PC-9 (cell line): ENCODE results near the gene ANKRD44. TPM values are rescaled to one million over a fixed set of nuclear protein-coding genes. Genes with fewer than 3 reads are reported as not detected.

Source experiments
- BruUV-seq: library from RNA; stranded (reverse); fragments of 400-500 nt; replicated peaks from 2 replicates; lab custom pipeline; 2021; lab: Mats Ljungman, UMichigan
- CTCF ChIA-PET: fragments of 300-600 bp; sonication (Branson Sonifier 250); formaldehyde crosslinking; loops from one replicate; lab custom pipeline; 2022; ENCODE audit warnings: antibody characterized with exemption; lab: Charles Lee
- POLR2A ChIA-PET: fragments of 300-600 bp; sonication (Branson Sonifier 250); formaldehyde crosslinking; loops from one replicate; lab custom pipeline; 2022; ENCODE audit warnings: antibody characterized with exemption; ENCODE audit not compliant: unreplicated experiment; lab: Charles Lee
- DNase-seq, 2 experiments: peaks; one replicate each; pipeline versions ENCODE4 v3.0.0 to v3.0.0-alpha.2; 2015 to 2022; ENCODE audit warnings: mixed read lengths in 1 of 2
- H2AFZ ChIP-seq: fragments of 200-600 bp; sonication (generic); 2 replicates; pipeline ENCODE4 v1.8.1; 2017; ENCODE audit warnings: antibody characterized with exemption
- H3F3A ChIP-seq: fragments of 200-600 bp; sonication (generic); 2 replicates; pipeline ENCODE4 v1.8.1; 2017; ENCODE audit warnings: antibody characterized with exemption, mild to moderate bottlenecking, low read depth; ENCODE audit not compliant: insufficient read depth
- H3K27ac ChIP-seq: fragments of 200-600 bp; sonication (generic); 2 replicates; pipeline ENCODE4 v1.6.1; 2016; ENCODE audit warnings: mixed run types
- H3K27me3 ChIP-seq: fragments of 200-600 bp; sonication (generic); 2 replicates; pipeline ENCODE4 v1.6.1; 2016; ENCODE audit warnings: low read depth, mixed run types; ENCODE audit not compliant: insufficient read depth
- H3K36me3 ChIP-seq: fragments of 200-600 bp; sonication (generic); 2 replicates; pipeline ENCODE4 v1.6.1; 2016; ENCODE audit warnings: low read depth, mixed run types
- H3K4me1 ChIP-seq: fragments of 200-600 bp; sonication (generic); replicated peaks from 2 replicates; pipeline ENCODE4 v1.6.1; 2016; ENCODE audit warnings: mixed run types; ENCODE audit not compliant: insufficient read depth
- H3K4me2 ChIP-seq: fragments of 200-600 bp; sonication (generic); 2 replicates; pipeline ENCODE4 v1.6.1; 2017; ENCODE audit warnings: mixed run types
- H3K4me3 ChIP-seq: fragments of 200-600 bp; sonication (generic); 2 replicates; pipeline ENCODE4 v1.6.1; 2016; ENCODE audit warnings: mixed run types
- H3K79me2 ChIP-seq: fragments of 200-600 bp; sonication (generic); 2 replicates; pipeline ENCODE4 v1.6.1; 2017; ENCODE audit warnings: low read depth, mixed run types
- H3K9me2 ChIP-seq: fragments of 200-600 bp; sonication (generic); 2 replicates; pipeline ENCODE4 v1.8.1; 2017; ENCODE audit warnings: mild to moderate bottlenecking; ENCODE audit not compliant: insufficient read depth
- H3K9me3 ChIP-seq: fragments of 200-600 bp; sonication (generic); 2 replicates; pipeline ENCODE4 v1.8.1; 2016; ENCODE audit warnings: low read depth; ENCODE audit not compliant: insufficient read depth
- H4K20me1 ChIP-seq: fragments of 200-600 bp; sonication (generic); 2 replicates; pipeline ENCODE4 v1.8.1; 2017; ENCODE audit not compliant: insufficient read depth
- CTCF ChIP-seq: fragments of 200-600 bp; sonication (generic); conservative IDR thresholded peaks from 2 replicates; pipeline ENCODE4 v1.6.1; 2017; ENCODE audit warnings: mixed run types, antibody characterized with exemption, mild to moderate bottlenecking, moderate library complexity
- EZH2 ChIP-seq: fragments of 200-600 bp; sonication (generic); IDR thresholded peaks from 2 replicates; pipeline ENCODE4 v1.8.0; 2017; ENCODE audit warnings: antibody characterized with exemption, low read depth
- intact Hi-C: fragments of 100-400 bp; cut with micrococcal nuclease; formaldehyde crosslinking; loops from one replicate; pipeline ENCODE4 v1.10.0; 2022; ENCODE audit not compliant: unreplicated experiment
- total RNA-seq: library from RNA; stranded (reverse); gene quantifications from 2 replicates; pipeline ENCODE4 v1.2.3, GENCODE V29; 2021

ANKRD44 gene
- total RNA-seq, 1 experiment from 2014 or later = 3.4 TPM

DNA sequence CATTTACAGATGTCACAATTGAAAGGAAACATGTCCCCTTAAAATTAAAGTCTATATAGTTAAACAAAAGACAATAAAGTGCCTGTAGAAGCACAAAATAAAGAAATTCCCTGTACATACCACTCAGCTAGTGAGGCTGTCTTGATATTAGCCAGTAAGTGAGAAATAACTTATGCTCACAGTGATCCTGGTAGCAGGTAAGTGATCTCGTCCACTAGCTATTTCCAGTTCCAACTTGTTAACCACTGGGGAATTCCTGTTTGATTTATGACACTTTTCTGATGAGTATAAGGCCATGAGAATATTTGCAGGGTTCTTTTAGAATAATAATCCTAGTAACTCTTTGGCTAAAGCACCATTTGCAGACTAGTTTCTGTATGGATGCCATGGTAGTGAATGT lies 256.1 kb downstream of the ANKRD44 start:
- Histone ChIP-seq H3K36me3 (no peaks in the 10 kb centered on the region), H3F3A (no peaks in the 10 kb centered on the region), H4K20me1 (no peaks in the 10 kb centered on the region), H3K79me2 (no peaks in the 10 kb centered on the region), H2AFZ (no peak overlapping the region), H3K4me3 (no peak overlapping the region), H3K4me1 (no peaks in the 10 kb centered on the region), H3K27ac (no peak overlapping the region), H3K4me2 (no peak overlapping the region), H3K9me2 (no peaks in the 10 kb centered on the region), H3K27me3 (no peaks in the 10 kb centered on the region), H3K9me3 (peaks cover 3% of the 10 kb centered on the region; the same call in 1 of the 2 replicates)
- CTCF ChIA-PET = no interaction called here
- BruUV-seq = no TSS peak
- DNase-seq = no peak
- POLR2A ChIA-PET = no interaction called here
- intact Hi-C loops = no loop called here
- TF ChIP-seq CTCF (no peak), EZH2 (no peak)

DNA sequence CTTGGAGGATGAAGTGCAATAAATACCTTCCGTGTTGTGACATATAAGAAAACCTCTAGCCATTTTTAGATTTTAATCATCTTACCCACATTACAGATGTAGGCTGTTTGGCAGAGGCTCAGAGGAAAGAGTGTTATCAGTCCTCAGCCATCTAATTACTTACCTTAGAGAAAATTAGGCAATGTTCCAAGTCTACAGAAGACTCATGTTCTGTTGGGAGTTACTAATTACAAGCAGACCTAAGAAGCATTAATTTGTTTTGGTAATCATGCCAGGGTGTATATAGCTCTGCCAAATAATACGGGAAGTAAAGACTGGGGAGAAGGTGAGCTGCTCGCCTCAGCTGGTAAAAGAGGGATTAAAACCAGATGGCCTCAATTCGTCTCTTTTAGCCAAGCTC lies 258.2 kb downstream of the ANKRD44 start:
- intact Hi-C loops = no loop called here
- POLR2A ChIA-PET = no interaction called here

DNA sequence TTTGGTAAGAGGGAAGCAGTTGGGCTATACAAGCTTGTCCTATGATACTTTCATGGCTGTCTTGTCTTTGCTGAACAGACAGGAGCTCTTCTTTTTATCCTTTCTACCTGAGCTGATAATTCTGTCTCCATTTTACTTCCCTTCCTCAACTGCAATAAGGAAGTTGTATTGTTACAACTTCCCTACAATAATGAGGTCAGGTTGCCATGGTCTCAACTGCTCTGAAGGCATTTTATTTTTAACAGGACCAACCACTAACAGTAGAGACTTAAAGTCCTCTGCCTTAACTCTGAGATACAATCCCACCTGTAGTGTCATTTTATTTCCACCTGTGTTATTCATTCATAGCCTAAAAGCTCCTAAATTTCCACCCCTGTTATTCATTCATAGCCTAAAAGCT lies 265.5 kb downstream of the ANKRD44 start:
- intact Hi-C loops = no loop called here
- H3F3A ChIP-seq = no peaks in the 10 kb centered on the region
- CTCF ChIA-PET = interaction anchor here (0.6 kb wide), 2 partner anchors 287 to 570 kb away, joined by 5 to 6 read pairs; no protein-coding TSS in a partner anchor
- no peaks in the 10 kb centered on the region for H3K27me3 ChIP-seq
- no peak overlapping the region for H3K4me2 ChIP-seq
- H4K20me1 ChIP-seq = no peaks in the 10 kb centered on the region
- no peaks in the 10 kb centered on the region for H3K36me3 ChIP-seq
- H3K9me3 ChIP-seq = no peaks in the 10 kb centered on the region
- BruUV-seq = no TSS peak
- H3K9me2 ChIP-seq = no peaks in the 10 kb centered on the region
- POLR2A ChIA-PET = no interaction called here
- H3K79me2 ChIP-seq = no peaks in the 10 kb centered on the region
- H2AFZ ChIP-seq = no peak overlapping the region
- H3K27ac ChIP-seq = no peak overlapping the region
- TF ChIP-seq EZH2 = no peak
- H3K4me3 ChIP-seq = no peak overlapping the region
- DNase-seq = no peak
- no peaks in the 10 kb centered on the region for H3K4me1 ChIP-seq

More for the DNA sequence above, 258.2 kb downstream of the ANKRD44 start:
- Histone ChIP-seq H2AFZ (no peak overlapping the region), H3K9me2 (no peaks in the 10 kb centered on the region), H3K9me3 (peaks cover 3% of the 10 kb centered on the region; the same call in 1 of the 2 replicates), H3K4me3 (no peak overlapping the region), H3K27ac (no peak overlapping the region), H3K4me2 (no peak overlapping the region), H3K27me3 (no peaks in the 10 kb centered on the region), H3F3A (no peaks in the 10 kb centered on the region), H3K79me2 (no peaks in the 10 kb centered on the region), H3K36me3 (no peaks in the 10 kb centered on the region), H4K20me1 (no peaks in the 10 kb centered on the region), H3K4me1 (no peaks in the 10 kb centered on the region)
- TF ChIP-seq EZH2 (no peak), CTCF (no peak)
- no peak for DNase-seq
- no TSS peak for BruUV-seq
- CTCF ChIA-PET = no interaction called here

GRCh38 chr2:197042739-197043196 lies 267.8 kb downstream of the ANKRD44 start:
- Histone ChIP-seq H3K4me3 (no peak overlapping the region), H3K27ac (no peak overlapping the region), H3K4me1 (no peaks in the 10 kb centered on the region), H3F3A (no peaks in the 10 kb centered on the region), H3K9me3 (no peaks in the 10 kb centered on the region), H3K79me2 (no peaks in the 10 kb centered on the region), H3K4me2 (no peak overlapping the region), H3K27me3 (no peaks in the 10 kb centered on the region), H3K9me2 (no peaks in the 10 kb centered on the region), H3K36me3 (no peaks in the 10 kb centered on the region), H2AFZ (no peak overlapping the region), H4K20me1 (no peaks in the 10 kb centered on the region)
- intact Hi-C loops = no loop called here
- ChIA-PET POLR2A (no interaction called here), CTCF (interaction anchor here (0.6 kb wide), 1 partner anchor 1817 kb away, joined by 3 read pairs; no protein-coding TSS in a partner anchor)
- BruUV-seq = no TSS peak
- TF ChIP-seq CTCF (no peak), EZH2 (no peak)
- DNase-seq = no peak
